Panc1 (cell line): ENCODE measurements around the gene ALOX5AP. TPM values are rescaled to one million over a fixed set of nuclear protein-coding genes. Genes with fewer than 3 reads are reported as not detected.

Experiments
- ATAC-seq: fragments of 200-7000 bp; cut with Tn5 transposase; 2 replicates; pipeline ENCODE4 v1.9.1; 2020; ENCODE audit warnings: mild to moderate bottlenecking, moderate library complexity
- BruUV-seq: library from RNA; stranded (reverse); fragments of 400-500 nt; replicated peaks from 2 replicates; lab custom pipeline; 2021; lab: Mats Ljungman, UMichigan
- CTCF ChIA-PET: fragments of 300-600 bp; sonication (Branson Sonifier 250); formaldehyde crosslinking; loops from one replicate; lab custom pipeline; 2022; ENCODE audit warnings: antibody characterized with exemption; lab: Charles Lee
- POLR2A ChIA-PET: fragments of 300-600 bp; sonication (Branson Sonifier 250); formaldehyde crosslinking; loops from one replicate; lab custom pipeline; 2022; ENCODE audit warnings: antibody characterized with exemption; lab: Charles Lee
- DNase-seq: peaks from one replicate; pipeline ENCODE4 v3.0.0-alpha.2; 2010; ENCODE audit warnings: low read depth, low spot score
- H3K27ac ChIP-seq: 2 replicates; pipeline ENCODE4 v1.5.1; 2011; ENCODE audit warnings: mild to moderate bottlenecking, low read length, inconsistent platforms
- H3K27me3 ChIP-seq: fragments of 200-500 bp; sonication (Bioruptor generic); 2 replicates; pipeline ENCODE4 v1.6.0; 2014; ENCODE audit warnings: low read length, inconsistent platforms; ENCODE audit not compliant: control insufficient read depth, insufficient read depth
- H3K36me3 ChIP-seq: fragments of 200-500 bp; sonication (Bioruptor generic); 2 replicates; pipeline ENCODE4 v1.5.1; 2014; ENCODE audit warnings: inconsistent platforms, mild to moderate bottlenecking, low read length, moderate library complexity; ENCODE audit not compliant: control insufficient read depth, insufficient read depth
- H3K4me1 ChIP-seq: 2 replicates; pipeline ENCODE4 v1.5.1; 2011; ENCODE audit warnings: inconsistent platforms, mild to moderate bottlenecking, low read length, moderate library complexity; ENCODE audit not compliant: control insufficient read depth, insufficient read depth
- H3K4me3 ChIP-seq, 2 experiments: 2 replicates each; pipeline ENCODE4 v1.5.1; 2011 to 2012; ENCODE audit warnings: low read depth in 2 of 2, low read length in 2 of 2, mild to moderate bottlenecking in 2 of 2, inconsistent platforms in 1 of 2, moderate library complexity in 1 of 2
- H3K9me3 ChIP-seq: fragments of 200-500 bp; sonication (Bioruptor generic); 2 replicates; pipeline ENCODE4 v1.5.1; 2014; ENCODE audit warnings: low read depth, mild to moderate bottlenecking, inconsistent platforms, low read length, moderate library complexity; ENCODE audit not compliant: control insufficient read depth, insufficient read depth
- CTCF ChIP-seq: fragments of 450-650 bp; IDR thresholded peaks from 2 replicates; pipeline ENCODE4 v1.5.1; 2017; ENCODE audit warnings: mild to moderate bottlenecking
- POLR2AphosphoS5 ChIP-seq: IDR thresholded peaks from 2 replicates; pipeline ENCODE4 v1.6.1; 2012; ENCODE audit warnings: mild to moderate bottlenecking, low read depth, low read length, moderate library complexity
- REST ChIP-seq, 2 experiments: IDR thresholded peaks; 2 replicates each; pipeline ENCODE4 v1.6.1; 2011 to 2012; ENCODE audit warnings: low read depth in 2 of 2, control low read depth in 1 of 2, low read length in 1 of 2, mild to moderate bottlenecking in 1 of 2, moderate library complexity in 1 of 2; ENCODE audit not compliant: insufficient read depth in 1 of 2
- SIN3A ChIP-seq: IDR thresholded peaks from 2 replicates; pipeline ENCODE4 v1.6.1; 2012; ENCODE audit warnings: low read depth, mild to moderate bottlenecking, low read length, moderate library complexity, borderline replicate concordance; ENCODE audit not compliant: insufficient read depth
- TCF7L2 ChIP-seq: IDR thresholded peaks from 2 replicates; pipeline ENCODE4 v1.6.1; 2011; ENCODE audit warnings: mild to moderate bottlenecking, low read depth, low read length, inconsistent platforms
- in situ Hi-C: cut with HindIII; loops from 2 replicates; pipeline ENCODE4 v1.10.0; 2016; ENCODE audit warnings: low sequenced_read_pairs, low pct_unique_long_range_greater_than_20kb
- intact Hi-C: fragments of 100-400 bp; cut with micrococcal nuclease; formaldehyde crosslinking; loops from one replicate; pipeline ENCODE4 v1.10.0; 2022; ENCODE audit not compliant: unreplicated experiment
- total RNA-seq: library from RNA; stranded (reverse); gene quantifications from one replicate; pipeline ENCODE4 v1.2.1, GENCODE V29; 2021; ENCODE audit not compliant: unreplicated experiment

ALOX5AP gene
- total RNA-seq, 1 experiment from 2014 or later, result 2.1 TPM

- BruUV-seq, result no TSS peak
- Histone ChIP-seq H3K27me3 (no peaks in the 10 kb centered on the region), H3K4me1 (peaks cover 14% of the 10 kb centered on the region; the same call in 1 of the 2 replicates), H3K36me3 (no peaks in the 10 kb centered on the region), H3K4me3 (no peak overlapping the region), H3K9me3 (no peaks in the 10 kb centered on the region), H3K27ac (no peak overlapping the region)
- CTCF ChIA-PET, result no interaction called here
- no peak for DNase-seq
- POLR2A ChIA-PET, result no interaction called here
- ATAC-seq, result no peak
- intact Hi-C loops (no loop called here), in situ Hi-C loops (no loop called here)
- no peak for TF ChIP-seq SIN3A
- no peak for TF ChIP-seq CTCF
- TF ChIP-seq POLR2AphosphoS5, result no peak
- TF ChIP-seq REST (IDR thresholded peaks at IDR 0.05; ENCODE audit: insufficient read depth in 1 of 2, low read depth in 2 of 2, low read length in 1 of 2), result no peak
- no peak for TF ChIP-seq TCF7L2
Observed at GRCh38 chr13:30732046-30732390, 3.3 kb upstream of the ALOX5AP start.

- H3K9me3 ChIP-seq, result no peaks in the 10 kb centered on the region
- in situ Hi-C loops (no loop called here), intact Hi-C loops (no loop called here)
- DNase-seq (no peak), ATAC-seq (no peak)
- TF ChIP-seq TCF7L2, result no peak
- TF ChIP-seq SIN3A, result no peak
- H3K27ac ChIP-seq, result peak overlapping the region; percentile 72
- POLR2A ChIA-PET, result no interaction called here
- BruUV-seq, result no TSS peak
- CTCF ChIA-PET, result no interaction called here
- H3K4me3 ChIP-seq, result no peak overlapping the region
- no peaks in the 10 kb centered on the region for H3K36me3 ChIP-seq
- H3K27me3 ChIP-seq, result no peaks in the 10 kb centered on the region
- peaks cover 25% of the 10 kb centered on the region for H3K4me1 ChIP-seq
Observed at GRCh38 chr13:30734439-30734838, 904 bp upstream of the ALOX5AP start.

GRCh38 chr13:30735872-30736175, 481 bp downstream of the ALOX5AP start:
- no TSS peak for BruUV-seq
- no peaks in the 10 kb centered on the region for H3K36me3 ChIP-seq

More at GRCh38 chr13:30735872-30736175, 481 bp downstream of the ALOX5AP start:
- POLR2A ChIA-PET, result no interaction called here
- no peak overlapping the region for H3K4me3 ChIP-seq
- no peak for DNase-seq
- ATAC-seq, result no peak
- H3K27ac ChIP-seq, result peak overlapping the region; percentile 72; the same call in 1 of the 2 replicates
- TF ChIP-seq POLR2AphosphoS5 (no peak), SIN3A (no peak), REST (IDR thresholded peaks at IDR 0.05; ENCODE audit: insufficient read depth in 1 of 2, low read depth in 2 of 2, low read length in 1 of 2) (no peak)
- CTCF ChIA-PET, result no interaction called here
- H3K27me3 ChIP-seq, result no peaks in the 10 kb centered on the region
- H3K4me1 ChIP-seq, result peaks cover 35% of the 10 kb centered on the region
- in situ Hi-C loops, result no loop called here
- intact Hi-C loops, result no loop called here
- no peaks in the 10 kb centered on the region for H3K9me3 ChIP-seq
